PC-9 (cell line): Measurements from ENCODE around the gene GLTPD2.

Source experiments
- CTCF ChIP-seq: fragments of 200-600 bp; sonication (generic); conservative IDR thresholded peaks from 2 replicates; pipeline ENCODE4 v1.6.1; 2017; ENCODE audit warnings: mixed run types, antibody characterized with exemption, mild to moderate bottlenecking, moderate library complexity
- EZH2 ChIP-seq: fragments of 200-600 bp; sonication (generic); IDR thresholded peaks from 2 replicates; pipeline ENCODE4 v1.8.0; 2017; ENCODE audit warnings: antibody characterized with exemption, low read depth

DNA sequence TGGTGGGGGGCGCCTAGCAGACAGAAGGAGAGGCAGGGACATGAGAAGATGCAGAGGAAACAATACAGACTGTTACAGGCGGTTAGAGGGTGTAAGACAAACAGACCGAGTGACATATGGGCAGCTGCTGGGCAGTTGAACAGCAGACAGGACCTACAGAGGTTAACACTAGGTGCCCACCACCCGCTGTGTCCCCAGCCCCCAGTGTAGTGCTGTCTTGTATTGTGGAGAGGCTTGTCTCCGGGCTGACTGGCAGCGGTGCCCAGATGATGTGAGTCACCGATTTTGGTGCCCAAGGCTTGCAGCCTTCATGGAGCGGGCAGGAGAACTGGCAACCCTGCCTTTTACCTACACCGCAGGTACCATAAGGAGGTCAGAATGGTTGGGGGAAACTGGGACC is 46.6 kb upstream of the GLTPD2 start:
- TF ChIP-seq EZH2: no peak
- TF ChIP-seq CTCF: no peak
